NOMO-1 (cell line): ENCODE data around the gene SRSF7.
"Not testable (repeated sequence)": the region's sequence is repeated elsewhere in the genome, so short reads cannot be mapped to it uniquely, and the experiment has no call there.

Source experiments
- DNase-seq, 2 experiments: peaks; one replicate each; lab custom pipeline; 2025; ENCODE audit not compliant: unreplicated experiment in 2 of 2; lab: John Stamatoyannopoulos, UW

Gene SRSF7

GRCh38 chr2:38703336-38703735 lies 47.8 kb downstream of the SRSF7 start:
- not testable (repeated sequence) for DNase-seq

DNA sequence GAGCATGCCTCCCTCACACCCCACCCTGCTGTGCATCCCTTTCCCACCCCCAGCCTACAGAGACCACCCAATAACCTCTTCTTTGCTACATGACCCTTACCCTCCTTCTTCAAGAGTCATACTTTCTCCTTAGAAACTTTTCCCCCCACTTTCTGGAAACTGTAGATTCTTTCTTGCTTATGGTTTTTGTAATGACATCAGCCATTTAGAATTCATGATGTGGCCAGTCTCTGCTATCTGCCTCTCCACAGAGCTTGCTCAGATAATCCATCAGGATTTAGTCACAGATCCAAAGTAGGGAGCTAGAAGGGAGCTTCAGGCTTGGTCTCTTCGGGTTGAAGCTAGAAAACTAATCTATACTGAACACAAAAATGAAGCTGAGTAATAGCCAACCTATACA lies 48.7 kb downstream of the SRSF7 start:
- no peak for DNase-seq

- no peak for DNase-seq
These were observed 49.6 kb downstream of the SRSF7 start for GRCh38 chr2:38701542-38701941.

- DNase-seq: no peak
These were observed 50.2 kb downstream of the SRSF7 start for GRCh38 chr2:38700881-38701458.

DNA sequence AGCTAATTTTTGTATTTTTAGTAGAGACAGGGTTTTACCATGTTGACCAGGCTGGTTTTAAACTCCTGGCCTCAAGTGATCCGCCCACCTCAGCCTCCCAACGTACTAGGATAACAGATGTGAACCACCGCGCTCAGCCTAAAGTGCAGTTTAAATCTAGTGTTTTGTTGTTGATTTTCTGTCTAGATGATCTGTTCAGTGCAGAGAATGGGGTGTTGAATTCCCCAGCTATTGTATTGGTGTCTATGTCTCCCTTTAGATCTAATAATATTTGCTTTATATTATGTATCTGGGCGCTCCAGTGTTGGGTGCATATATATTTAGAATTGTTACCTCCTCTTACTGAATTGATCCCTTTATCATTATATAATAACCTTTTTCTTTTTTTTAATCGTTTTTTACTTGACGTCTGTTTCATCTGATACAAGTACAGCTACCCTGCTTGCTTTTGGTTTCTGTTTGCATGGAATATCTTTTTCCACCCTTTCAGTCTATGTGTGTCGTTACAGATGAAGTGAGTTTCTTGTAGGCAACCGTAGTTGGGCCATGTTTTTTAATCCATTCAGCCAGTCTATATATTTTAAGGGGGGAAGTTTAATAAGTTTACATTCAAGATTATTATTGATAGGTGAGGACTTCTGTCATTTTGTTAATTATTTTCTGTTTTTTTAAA lies 50.9 kb downstream of the SRSF7 start:
- no peak for DNase-seq

- DNase-seq: no peak
These were observed 52.6 kb downstream of the SRSF7 start for GRCh38 chr2:38698467-38699003.

GRCh38 chr2:38697116-38697840 lies 53.9 kb downstream of the SRSF7 start:
- DNase-seq: no peak
